Fibroblast of villous mesenchyme (primary cell): Measurements from ENCODE around the gene TM4SF18. TPM values are rescaled to one million over a fixed set of nuclear protein-coding genes. Genes with fewer than 3 reads are reported as not detected.
A peak's percentile ranks its signal among the peaks of the same experiment; 100 is the strongest.

ENCODE experiments used
- DNase-seq: peaks from one replicate; pipeline ENCODE4 v3.0.0-alpha.2; 2010; ENCODE audit warnings: low read depth
- H3K4me3 ChIP-seq: 2 replicates; pipeline ENCODE4 v1.5.1; 2011; ENCODE audit warnings: low read depth, mild to moderate bottlenecking, low read length
- total RNA-seq: library from RNA; depleted of rRNA; stranded (reverse); fragments of >200 nt; gene quantifications from 2 replicates; pipeline ENCODE4 v1.2.3, GENCODE V29; 2012
- TF ChIP-seq, protein P1 (sequence below): IDR thresholded peaks from 2 replicates; pipeline ENCODE4 v1.5.1; 2012; ENCODE audit warnings: low read depth, mild to moderate bottlenecking, low read length; ENCODE audit not compliant: insufficient read depth

The TM4SF18 gene
- total RNA-seq, 1 donor, result not detected

DNA sequence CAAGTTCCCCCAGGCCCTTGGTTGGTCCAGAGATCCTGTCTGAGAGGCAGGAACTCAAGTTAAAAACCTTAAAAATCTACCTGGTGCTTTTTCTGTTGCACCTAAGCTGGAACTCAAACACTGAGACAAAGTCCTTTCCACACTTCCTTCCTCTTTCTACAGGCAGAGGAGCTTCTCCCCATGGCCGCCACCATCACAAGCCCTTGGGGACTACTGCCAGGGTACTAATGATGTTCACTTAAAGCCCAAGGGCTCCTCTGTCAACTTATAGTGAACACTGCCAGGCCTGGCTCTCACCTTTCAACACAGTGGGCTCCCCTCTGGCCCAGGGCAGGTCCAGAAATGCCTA is 26.0 kb downstream of the TM4SF18 start:
- DNase-seq, result no peak
- no peak overlapping the region for H3K4me3 ChIP-seq
- TF ChIP-seq, protein P1, sequence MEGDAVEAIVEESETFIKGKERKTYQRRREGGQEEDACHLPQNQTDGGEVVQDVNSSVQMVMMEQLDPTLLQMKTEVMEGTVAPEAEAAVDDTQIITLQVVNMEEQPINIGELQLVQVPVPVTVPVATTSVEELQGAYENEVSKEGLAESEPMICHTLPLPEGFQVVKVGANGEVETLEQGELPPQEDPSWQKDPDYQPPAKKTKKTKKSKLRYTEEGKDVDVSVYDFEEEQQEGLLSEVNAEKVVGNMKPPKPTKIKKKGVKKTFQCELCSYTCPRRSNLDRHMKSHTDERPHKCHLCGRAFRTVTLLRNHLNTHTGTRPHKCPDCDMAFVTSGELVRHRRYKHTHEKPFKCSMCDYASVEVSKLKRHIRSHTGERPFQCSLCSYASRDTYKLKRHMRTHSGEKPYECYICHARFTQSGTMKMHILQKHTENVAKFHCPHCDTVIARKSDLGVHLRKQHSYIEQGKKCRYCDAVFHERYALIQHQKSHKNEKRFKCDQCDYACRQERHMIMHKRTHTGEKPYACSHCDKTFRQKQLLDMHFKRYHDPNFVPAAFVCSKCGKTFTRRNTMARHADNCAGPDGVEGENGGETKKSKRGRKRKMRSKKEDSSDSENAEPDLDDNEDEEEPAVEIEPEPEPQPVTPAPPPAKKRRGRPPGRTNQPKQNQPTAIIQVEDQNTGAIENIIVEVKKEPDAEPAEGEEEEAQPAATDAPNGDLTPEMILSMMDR, result no peak

DNA sequence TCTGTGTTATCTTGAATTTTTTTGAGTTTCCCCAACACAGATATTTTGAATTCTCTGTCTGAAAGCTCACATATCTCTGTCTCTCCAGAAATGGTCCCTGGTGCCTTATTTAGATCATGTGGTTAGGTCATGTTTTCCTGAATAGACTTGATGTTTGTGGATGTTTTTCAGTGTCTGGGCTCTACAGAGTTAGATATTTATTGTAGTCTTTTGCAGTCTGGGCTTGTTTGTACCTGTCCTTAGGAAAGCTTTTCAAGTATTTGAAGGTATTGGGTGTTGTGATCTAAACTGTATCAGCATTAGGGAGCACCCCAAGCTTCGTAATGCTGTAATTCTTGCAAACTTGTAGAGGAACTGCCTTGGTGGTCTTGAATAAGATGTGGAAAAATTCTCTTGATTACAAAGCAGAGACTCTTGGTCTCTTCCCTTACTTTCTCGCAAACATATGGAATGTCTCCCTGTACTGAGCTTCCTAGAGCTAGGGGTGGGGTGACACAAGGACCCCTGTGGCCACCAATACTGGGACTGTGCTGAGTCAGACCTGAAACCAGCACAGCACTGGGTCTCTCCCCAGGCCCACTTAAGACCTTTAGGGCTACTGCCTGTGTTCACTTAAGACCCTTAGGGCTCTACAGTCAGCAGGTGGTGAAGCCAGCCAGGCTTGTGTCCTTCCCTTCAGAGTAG is 26.5 kb downstream of the TM4SF18 start:
- no peak for DNase-seq
- TF ChIP-seq, protein P1, result no peak

DNA sequence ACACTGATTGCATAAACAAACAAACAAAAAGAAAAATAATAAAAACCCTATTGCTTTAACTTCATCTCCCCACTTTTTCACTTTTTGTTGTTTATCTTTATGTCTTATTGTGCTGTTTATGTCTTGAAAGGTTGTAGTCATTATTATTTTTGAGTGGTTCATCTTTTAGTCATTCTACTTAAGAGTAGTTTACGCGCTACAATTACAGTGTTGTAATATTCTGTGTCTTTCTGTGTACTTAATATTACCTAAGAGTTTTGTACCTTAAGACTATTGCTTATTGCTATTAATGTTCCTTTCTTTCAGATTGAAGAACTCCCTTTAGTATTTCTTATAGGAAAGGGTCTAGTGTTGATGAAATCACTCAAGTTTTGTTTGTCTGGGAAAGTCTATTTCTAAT is 28.1 kb downstream of the TM4SF18 start:
- H3K4me3 ChIP-seq, result no peak overlapping the region
- DNase-seq, result no peak
- TF ChIP-seq, protein P1, result no peak

More for the DNA sequence above, 26.5 kb downstream of the TM4SF18 start:
- no peak overlapping the region for H3K4me3 ChIP-seq

DNA sequence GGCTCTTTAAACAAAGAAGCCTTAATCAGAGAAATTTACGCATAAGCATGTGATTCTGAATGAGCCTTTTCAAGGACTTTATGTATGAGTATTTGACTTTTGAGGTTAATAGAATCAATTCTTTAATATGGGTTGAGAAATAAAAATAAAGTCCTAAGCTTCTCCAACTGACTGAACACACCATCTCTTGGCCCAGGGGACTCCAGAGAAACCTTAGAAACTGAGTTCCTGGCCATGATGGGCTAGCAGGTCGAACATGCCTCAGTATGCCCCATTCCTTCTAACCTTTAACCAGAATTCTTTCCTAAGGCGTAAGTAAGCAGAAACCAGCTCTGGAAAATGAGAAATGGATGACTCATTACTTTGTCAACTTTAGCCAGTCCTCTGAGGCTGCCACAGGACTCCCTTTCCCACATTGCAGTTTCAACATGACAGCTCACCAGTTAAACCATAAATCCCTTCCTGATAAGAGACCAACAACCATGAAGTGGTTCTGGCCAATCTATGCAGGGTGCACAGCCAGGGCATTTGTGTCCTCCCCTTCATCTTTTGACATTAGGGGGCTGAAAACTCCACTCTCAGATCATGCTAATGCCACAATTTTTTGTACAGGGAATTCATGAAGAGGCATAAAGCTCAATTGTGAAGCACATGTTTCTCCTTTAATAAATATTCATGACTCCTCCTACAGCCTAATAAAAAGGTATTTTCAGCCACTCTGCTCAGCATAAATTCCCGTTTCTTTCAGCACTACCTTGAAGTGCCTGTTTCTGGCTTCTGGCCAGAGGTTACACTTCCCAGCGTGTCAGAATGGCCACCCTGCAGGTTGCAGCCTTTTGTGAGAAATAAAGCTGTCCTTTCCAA is 33.3 kb downstream of the TM4SF18 start:
- no peak overlapping the region for H3K4me3 ChIP-seq
- DNase-seq, result peak; percentile 98
- TF ChIP-seq, protein P1, result no peak

DNA sequence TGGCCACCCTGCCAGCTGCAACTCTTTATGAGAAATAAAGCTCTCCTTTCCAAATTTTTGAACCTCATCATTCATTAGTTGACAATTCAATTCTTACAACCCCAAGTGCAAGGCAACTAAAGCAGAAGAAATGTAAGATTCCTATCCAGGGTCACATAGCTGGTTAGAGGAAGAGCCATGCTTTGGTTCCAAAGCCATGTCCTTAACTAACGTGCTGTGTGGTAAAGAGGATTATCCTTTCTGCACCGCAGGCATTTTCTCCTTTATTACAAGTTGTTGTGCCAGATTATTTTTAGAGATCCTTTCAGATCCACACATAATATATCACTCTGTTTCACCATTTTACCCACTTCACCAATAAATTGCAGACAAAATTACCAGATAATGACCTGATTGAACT is 36.5 kb downstream of the TM4SF18 start:
- TF ChIP-seq, protein P1, result no peak
- DNase-seq, result peak; percentile 52
- H3K4me3 ChIP-seq, result no peak overlapping the region

DNA sequence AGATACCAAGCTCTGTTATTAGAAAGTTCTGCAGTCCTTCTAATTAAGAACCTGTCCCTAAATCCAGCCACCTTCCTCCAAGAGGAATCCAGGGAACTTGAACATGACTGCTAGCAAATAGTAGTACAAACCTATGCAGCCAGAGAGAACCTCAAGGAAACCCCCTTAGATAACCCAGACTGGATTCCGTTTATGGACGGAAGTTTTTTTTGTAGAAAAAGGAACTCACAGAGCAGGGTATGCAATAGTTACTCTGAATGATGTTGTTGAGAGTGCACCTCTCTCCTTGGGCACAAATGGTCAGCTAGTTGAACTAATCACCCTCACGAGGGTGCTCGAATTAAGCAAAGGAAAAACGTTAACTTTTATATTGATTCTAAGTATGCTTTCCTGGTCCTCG is 40.8 kb downstream of the TM4SF18 start:
- no peak for DNase-seq
- no peak overlapping the region for H3K4me3 ChIP-seq
- TF ChIP-seq, protein P1, result no peak

DNA sequence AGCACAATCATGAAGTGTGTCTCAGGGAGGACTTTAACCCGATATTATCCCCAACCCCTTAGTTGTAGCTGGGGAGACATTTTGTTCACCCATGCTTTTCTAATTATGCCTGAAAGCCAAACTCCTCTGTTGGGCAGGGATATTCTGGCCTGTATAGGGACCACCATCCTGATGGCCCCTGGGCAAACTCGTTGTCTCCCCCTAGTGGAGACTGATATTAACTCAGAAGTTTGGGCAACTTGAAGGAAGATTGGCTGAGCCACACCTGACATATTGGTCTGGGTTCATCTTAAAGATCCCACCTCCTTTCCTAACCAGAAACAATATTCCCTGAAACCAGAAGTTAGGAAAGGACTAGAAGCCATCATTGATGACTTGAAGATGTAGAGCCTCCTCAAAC is 42.3 kb downstream of the TM4SF18 start:
- DNase-seq, result no peak
- TF ChIP-seq, protein P1, result peak; percentile 47
- H3K4me3 ChIP-seq, result no peak overlapping the region
